ENCODE data around the gene MAML2.

The MAML2 gene

GRCh38 chr11:96056576-96056975 lies 286.4 kb downstream of the MAML2 start:
- DNase-seq: no peak

- no peak for DNase-seq
These were observed 287.1 kb downstream of the MAML2 start for GRCh38 chr11:96055706-96056387.

- no peak for DNase-seq
These were observed 287.9 kb downstream of the MAML2 start for GRCh38 chr11:96054870-96055705.

- no peak for DNase-seq
These were observed 289.9 kb downstream of the MAML2 start for GRCh38 chr11:96052921-96053651.

DNA sequence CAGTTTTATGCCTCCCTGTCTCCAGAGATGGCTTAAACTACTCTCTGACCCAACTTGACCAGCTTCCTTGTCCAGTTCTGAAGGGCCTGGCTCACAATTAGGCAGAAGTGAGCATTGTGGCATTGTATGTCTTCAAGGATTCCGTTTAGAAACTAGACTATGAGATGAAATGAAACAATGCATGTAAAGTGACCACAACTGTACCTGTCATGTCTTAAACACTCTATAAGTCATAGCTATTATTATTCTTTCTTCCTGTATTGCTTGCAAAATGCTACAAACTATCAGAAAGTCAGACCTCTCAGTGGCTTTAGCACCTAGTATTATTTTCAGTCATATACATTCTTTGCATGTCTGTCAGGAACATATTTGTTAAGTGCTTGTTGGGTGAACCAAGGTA lies 291.2 kb downstream of the MAML2 start:
- no peak for DNase-seq

DNA sequence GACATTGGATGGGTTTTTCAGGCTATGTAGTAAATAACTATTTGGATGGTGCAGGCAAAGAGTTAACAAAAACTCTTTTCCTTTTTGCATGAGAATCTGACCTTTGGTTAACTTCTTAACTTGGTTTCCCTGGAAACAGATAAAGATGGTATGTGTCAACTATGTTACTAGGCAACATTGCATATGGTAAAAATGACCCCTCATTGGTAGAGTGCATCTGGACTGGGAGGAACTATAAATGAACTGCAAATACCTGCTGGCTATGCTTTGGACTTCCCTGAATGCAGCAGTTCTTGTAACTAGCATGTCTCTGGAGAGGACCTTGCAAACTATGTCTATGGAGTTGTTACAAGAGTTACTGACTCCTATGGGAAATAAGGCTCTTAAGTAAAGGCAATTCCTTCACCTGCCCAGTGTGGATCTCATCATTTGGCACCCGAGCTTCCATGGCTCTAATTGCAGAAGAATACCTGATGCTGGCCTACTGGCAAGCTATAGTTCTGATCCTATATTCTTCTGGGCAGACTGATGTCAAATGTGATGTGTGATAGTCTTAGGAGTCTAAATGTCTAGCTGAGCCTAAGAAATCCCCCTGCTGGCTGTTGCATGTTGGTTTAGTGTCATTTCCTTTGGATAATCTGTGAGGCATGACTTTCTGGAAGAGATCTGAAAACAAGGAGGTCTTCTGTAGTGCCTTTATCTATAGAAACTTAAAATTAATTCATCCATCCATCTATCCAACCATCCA lies 292.4 kb downstream of the MAML2 start:
- DNase-seq: no peak

DNA sequence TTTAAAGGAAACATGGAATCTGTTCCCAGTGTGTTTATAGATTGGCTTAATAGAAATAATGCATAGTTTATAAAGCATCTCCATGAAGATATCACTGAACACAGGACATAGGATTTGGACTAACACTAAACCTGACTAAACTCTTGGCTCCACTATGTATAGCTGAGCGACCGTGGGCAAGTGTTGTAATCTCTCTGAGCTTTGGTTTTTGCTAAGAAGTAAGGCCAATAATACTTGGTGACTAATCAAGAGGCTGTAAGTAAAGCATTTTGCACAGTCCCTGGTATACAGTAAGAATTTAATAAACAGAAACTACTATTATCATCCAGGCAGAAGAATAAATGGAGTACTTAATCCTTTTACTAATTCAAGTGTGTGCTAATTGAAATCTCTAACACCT lies 293.6 kb downstream of the MAML2 start:
- DNase-seq: no peak

DNA sequence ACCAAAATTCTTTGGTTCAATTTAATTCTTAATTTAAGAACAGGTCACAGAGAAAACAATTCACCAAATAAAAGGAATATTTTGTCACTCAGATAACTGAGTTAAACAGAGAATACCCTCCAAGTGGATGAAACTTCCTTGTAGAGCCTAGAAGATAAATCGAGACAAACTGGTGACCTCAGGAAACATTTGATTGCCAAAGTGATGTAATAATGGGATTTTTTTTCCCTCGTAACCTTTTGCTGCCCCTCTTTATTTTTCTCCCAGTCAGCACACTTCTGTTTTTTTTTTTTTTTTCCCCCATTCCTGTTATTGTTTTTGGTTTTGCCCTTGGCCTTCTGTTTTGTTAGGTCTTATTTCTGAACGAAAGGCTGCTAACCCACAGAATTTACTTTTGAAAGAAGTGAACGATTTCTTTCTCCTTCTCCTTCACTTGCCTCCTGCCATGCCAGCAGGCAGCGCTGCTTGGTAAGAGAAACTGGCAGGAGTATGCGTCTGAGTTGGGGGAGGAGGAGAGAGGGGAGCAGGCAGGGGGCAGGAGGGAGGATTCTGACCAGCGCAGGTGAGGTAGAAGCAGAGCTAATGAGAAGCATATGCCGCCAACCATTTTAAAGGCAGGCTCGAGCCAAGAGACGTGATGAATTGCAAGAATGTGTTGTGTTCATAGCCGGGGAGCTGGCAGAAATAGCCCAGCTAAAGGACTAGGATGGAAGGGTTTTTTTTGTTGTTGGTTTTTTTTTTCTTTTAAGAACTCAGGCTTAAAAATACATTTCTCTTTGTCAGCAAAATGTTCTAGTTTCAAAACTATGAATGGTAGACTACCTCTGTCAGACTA lies 297.2 kb downstream of the MAML2 start:
- no peak for DNase-seq

DNA sequence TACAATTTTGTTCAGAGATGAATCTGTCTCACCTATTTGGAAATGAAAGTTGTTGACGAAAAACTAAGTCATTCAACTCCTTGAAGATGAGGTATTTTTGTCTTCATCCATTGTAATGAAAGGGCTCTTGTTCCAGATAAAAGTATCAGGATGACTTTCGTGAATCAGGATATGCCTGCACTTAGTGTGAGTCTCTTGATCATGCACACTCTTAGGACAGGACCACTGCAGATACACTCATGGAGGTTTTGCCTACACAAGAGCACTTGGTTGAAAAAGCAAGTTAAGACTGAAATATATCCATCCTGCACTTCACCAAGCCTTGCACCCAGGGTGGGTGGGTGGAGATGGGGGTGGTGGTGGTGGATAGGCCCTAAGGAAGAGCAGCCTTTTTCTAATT lies 298.2 kb downstream of the MAML2 start:
- no peak for DNase-seq

GRCh38 chr11:96044311-96044710 lies 298.7 kb downstream of the MAML2 start:
- no peak for DNase-seq

GRCh38 chr11:96043291-96043690 lies 299.7 kb downstream of the MAML2 start:
- DNase-seq: no peak

DNA sequence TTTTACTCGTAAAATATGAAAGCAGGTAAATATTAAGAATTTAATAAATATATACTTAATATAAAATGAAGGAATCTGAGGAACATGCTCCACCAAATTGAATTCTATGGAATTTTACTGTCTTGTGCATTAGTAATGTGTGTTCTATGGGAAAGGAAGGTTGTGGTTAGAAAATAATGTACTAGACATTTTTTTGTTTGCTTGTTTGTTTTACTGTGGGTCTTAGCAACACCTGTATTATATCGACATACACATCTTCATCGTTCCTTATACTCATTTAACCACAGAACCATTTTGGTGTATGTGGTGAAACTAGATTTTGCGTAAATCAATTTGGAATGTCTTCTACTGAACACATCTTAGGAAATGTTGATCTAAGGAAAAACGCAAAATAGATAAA lies 304.9 kb downstream of the MAML2 start:
- DNase-seq: no peak

- DNase-seq: no peak
These were observed 305.5 kb downstream of the MAML2 start for GRCh38 chr11:96037405-96037949.

DNA sequence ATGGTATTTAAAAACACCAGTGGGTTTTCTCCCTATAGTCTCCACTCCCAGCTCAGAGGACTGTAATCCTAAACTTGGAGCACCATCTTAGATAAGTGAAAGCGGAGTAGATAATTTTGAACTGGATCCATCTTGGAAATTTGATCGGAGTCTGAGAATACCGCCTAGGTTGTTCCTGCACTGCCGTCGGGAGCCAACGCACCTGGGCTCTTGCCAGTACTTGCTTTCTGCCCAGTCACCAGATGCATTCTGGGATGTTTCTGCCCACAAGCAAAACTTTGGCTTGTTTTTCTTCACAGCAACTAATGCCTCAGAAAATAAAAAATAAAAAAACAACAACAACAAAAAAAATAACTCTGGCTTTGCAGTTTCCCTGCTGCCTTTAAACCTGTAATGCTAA lies 306.1 kb downstream of the MAML2 start:
- no peak for DNase-seq

DNA sequence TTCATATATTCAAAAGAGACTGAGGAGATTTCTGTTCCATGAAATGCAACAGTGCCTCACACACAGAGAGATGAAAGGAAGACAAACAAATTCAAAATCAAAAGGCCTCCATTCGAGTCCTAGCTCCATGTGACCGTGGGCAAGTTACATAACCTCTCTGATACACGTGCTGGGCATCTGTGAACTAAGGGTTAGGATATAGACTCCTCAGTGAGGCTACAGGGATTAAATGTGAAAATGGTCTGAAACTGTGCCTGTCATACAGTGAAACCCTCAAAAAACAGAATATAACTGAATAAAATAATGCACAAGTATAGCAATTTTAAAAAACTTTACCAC lies 307.3 kb downstream of the MAML2 start:
- no peak for DNase-seq

DNA sequence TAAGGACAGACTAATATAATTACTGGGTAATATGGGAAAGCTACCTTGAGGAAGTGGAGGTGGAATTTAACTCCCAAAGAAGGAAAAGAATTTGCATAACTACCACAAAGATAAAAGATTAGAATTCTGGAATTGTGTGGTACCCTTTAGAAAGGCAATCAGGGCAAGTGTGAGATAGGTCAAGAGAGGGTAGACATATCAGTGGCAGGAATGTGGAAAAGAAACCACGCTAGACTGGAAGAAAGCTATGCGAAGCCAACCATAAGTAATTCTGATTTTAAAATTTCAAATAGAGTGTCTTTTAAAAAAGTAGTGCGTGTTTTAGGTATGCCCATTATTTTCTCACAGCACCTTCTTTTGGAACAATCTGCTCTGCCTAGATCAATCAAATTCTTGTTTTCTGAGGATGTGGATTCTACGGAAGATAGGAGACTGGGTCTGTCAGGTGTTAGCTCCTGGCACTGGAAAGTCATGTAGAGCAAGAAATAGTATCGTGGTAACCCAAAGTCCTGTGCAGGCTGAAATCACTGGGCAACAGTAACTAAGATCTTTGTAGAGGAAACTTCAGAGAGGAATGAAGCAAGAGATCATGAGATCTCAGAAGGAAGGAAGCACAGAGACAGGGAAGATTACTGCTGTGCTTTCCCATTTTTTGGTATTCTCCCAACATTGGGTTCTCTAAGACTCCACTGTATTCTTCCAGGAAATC lies 307.8 kb downstream of the MAML2 start:
- DNase-seq: no peak

GRCh38 chr11:96033599-96033998 lies 309.4 kb downstream of the MAML2 start:
- no peak for DNase-seq

- DNase-seq: no peak
These were observed 309.9 kb downstream of the MAML2 start for GRCh38 chr11:96033095-96033494.

GRCh38 chr11:96028746-96029145 lies 314.2 kb downstream of the MAML2 start:
- no peak for DNase-seq

GRCh38 chr11:96027021-96027420 lies 316.0 kb downstream of the MAML2 start:
- DNase-seq: no peak

GRCh38 chr11:96026310-96026709 lies 316.7 kb downstream of the MAML2 start:
- no peak for DNase-seq
